ENCODE results near the gene PSAPL1.

PSAPL1 gene

GRCh38 chr4:7398104-7398423, 36.7 kb downstream of the PSAPL1 start:
- in situ Hi-C loops (cut with HindIII; ENCODE audit: low sequenced_read_pairs) = no loop called here

DNA sequence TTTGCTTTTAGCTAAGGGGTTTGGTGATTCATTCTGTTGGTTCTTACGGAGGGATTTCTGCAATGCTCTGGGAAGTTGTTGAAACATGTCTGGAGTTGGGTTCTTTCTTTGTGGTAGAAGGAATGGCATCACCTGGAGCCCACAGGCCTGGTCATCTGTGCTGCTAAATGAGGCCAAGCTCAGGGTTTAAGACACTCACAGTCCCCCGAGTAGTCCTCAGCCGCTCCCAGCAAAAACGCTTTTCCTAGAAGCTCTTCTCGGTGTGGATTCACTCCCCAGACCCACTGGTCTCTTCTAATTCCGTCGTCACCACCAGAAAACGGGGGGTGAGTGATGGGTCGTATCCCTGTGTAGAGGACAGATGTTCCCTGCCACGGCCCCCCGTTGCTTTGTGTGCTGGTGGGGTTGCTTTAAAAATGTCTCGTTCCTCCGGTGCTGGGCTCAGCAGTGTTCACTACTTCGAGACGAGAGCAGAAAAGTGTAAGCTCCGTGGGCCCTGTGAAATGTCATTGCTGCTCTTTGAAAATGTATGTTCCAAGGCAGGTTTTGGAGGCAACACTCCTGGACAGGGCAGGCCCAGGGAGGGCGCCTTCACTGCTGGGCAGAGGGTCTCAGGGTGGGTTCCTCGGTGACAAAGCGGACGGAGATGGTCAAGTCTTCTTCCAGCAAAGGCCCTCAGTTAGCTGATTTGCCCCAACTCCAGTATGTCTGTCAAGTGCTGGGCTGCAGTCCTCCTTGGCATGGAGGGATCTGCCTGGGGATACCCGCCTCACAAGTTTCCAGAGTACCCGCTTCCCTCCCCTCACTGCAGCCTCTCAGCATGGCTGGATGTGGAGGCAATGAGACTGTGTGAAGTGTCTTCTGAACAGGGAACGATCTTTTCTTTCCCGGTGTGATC, 37.3 kb downstream of the PSAPL1 start:
- in situ Hi-C loops (cut with HindIII; ENCODE audit: low sequenced_read_pairs) = no loop called here

- in situ Hi-C loops (cut with HindIII; ENCODE audit: low sequenced_read_pairs) = no loop called here
Measured at GRCh38 chr4:7396186-7396910, 38.4 kb downstream of the PSAPL1 start.

GRCh38 chr4:7395645-7396044, 39.1 kb downstream of the PSAPL1 start:
- in situ Hi-C loops (cut with HindIII; ENCODE audit: low sequenced_read_pairs) = no loop called here

- in situ Hi-C loops (cut with HindIII; ENCODE audit: low sequenced_read_pairs) = no loop called here
Measured at GRCh38 chr4:7394681-7395451, 39.9 kb downstream of the PSAPL1 start.

DNA sequence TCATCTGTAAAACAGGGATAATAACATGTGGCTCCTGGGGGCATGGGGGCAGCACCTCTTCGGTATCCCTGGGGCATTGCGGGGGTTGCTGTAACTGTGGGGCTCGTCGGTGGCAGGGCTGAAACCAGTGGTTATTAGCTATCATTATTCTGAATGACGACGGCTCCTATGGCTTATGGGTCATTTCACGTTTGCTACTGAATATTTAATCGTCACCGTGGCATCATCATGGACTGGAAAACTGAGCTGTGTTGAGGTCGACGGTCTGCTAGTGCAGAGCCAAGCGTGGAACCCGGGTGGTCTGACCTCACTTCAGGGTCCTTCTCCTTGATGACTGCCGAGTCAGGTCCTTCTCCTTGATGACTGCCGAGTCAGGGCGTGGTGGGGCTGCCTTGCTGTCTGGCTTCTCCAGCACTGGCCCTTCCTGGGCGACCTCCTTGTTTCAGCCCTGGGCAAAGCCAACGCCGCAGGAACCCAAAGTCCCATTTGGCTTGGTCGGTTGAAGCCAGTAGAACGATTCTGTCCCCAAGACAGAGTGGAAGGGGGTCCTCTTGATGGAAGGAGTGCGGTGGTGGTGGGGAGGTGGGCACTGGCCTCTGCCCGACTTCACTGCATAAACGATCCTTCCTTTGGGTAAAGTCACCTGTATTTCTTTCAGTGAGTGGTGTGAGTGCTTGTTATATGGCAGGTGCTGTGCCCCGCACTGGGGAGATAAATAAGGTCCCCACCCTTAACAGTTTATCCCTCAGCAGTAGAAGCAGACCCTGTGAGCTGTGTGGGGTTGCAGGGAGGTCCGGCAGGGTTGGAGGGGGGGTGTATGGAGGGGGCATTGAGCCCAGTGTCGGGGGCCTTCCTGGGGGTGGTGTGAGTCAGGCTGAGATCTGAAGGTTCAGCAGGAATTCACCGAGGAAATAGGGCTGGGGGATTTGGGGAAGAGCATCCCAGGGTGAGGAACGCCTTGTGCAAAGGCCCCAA, 40.8 kb downstream of the PSAPL1 start:
- in situ Hi-C loops (cut with HindIII; ENCODE audit: low sequenced_read_pairs) = no loop called here

DNA sequence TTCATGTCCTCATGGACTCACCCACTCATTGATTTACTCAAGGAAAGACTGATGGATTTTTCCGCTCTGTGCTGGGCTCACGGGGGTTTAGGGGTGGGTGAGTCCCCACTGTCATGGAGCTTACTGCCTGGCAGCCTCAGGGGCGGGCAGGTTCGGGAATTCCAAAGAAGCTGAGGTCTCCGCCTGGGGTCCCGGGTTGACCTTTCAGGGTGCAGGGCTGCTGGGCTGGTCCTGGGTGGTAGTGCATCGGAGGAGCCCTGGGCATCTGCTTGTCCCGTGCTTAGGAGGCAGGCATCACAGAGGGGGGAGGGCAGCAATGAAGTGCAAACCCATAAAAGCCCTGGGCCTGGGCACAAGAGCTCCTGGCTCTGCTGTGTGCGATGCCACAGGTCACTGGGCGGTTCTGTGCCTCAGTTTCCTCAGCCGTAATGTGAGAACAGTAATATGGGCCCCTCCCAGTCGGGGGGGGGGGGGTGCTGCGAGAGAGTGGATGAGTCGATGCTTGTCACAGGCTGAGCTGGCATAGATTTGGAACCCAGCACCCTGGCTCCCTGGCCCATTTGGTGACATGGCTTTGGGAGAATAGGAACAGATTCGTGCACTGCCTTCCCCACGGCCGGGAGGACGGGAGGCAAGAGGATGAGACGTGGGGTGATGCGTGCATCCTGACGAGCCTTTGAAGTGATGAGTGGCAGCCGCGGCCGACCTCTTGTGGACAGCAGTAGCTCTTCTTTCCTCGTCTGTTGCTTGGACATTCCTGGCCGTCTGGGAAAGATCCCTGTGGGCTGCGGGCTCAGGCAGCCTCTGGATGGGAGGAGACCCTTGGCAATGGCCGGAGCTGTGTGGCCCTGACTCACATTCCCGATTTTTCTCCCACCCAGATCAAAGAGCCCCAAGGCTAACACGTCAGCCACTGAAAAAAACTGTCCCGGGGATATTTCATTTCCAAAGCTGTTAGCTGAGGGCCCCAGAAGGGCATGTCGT, 42.0 kb downstream of the PSAPL1 start:
- in situ Hi-C loops (cut with HindIII; ENCODE audit: low sequenced_read_pairs) = no loop called here

- in situ Hi-C loops (cut with HindIII; ENCODE audit: low sequenced_read_pairs) = no loop called here
Measured at GRCh38 chr4:7391637-7392437, 42.9 kb downstream of the PSAPL1 start.

- in situ Hi-C loops (cut with HindIII; ENCODE audit: low sequenced_read_pairs) = no loop called here
Measured at GRCh38 chr4:7390906-7391636, 43.7 kb downstream of the PSAPL1 start.

DNA sequence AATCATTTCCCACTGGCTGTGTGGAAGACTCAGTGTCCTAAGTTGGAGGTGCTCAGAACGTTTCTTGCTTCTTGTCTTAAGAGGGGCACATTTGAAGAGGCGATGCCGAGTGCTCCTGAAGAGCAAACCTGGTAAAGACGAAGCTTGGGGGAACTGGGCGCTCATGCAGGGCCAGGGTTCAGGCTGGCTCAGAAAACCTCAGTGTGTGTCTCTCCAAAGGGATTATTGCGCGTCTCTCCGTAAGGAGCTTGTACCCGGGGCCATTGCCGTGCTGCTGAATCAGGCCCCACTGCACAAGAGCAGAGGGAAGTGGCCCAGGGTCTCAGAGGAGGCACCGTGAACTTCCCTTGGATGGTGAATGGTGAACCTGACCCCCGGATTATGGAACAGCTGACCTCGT, 44.4 kb downstream of the PSAPL1 start:
- in situ Hi-C loops (cut with HindIII; ENCODE audit: low sequenced_read_pairs) = no loop called here

GRCh38 chr4:7389719-7390118, 45.0 kb downstream of the PSAPL1 start:
- in situ Hi-C loops (cut with HindIII; ENCODE audit: low sequenced_read_pairs) = no loop called here

DNA sequence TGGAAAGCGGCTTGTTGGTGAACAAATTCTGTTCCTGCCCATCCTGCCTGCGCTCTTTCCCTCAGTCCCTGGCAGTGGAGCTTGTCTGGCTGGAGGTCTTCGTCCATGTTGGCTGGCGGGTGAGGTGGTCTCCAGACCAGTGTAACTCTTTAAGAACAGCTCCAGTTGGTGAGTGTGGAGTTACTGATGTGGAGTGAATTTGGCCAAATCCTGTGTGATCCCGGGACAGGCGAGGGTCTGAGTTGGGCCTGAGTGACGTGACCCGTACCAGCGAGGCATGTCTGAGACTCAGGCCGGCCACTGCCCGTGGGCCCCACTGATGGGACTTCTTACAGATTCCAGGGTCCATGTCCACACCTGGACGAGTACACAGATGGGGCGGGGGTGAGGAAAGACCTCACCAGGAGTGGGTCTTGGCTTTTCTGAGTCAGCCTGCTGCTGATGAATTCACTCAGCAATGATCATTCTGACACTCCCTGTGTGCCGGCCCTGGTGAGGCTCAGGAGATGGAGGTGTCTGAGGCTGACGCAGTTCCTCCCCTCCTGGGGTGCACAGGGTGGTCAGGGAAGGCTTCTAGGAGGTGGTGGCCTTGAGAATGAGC, 45.5 kb downstream of the PSAPL1 start:
- in situ Hi-C loops (cut with HindIII; ENCODE audit: low sequenced_read_pairs) = no loop called here

- in situ Hi-C loops (cut with HindIII; ENCODE audit: low sequenced_read_pairs) = no loop called here
Measured at GRCh38 chr4:7388627-7389026, 46.1 kb downstream of the PSAPL1 start.

- in situ Hi-C loops (cut with HindIII; ENCODE audit: low sequenced_read_pairs) = no loop called here
Measured at GRCh38 chr4:7387925-7388324, 46.8 kb downstream of the PSAPL1 start.

DNA sequence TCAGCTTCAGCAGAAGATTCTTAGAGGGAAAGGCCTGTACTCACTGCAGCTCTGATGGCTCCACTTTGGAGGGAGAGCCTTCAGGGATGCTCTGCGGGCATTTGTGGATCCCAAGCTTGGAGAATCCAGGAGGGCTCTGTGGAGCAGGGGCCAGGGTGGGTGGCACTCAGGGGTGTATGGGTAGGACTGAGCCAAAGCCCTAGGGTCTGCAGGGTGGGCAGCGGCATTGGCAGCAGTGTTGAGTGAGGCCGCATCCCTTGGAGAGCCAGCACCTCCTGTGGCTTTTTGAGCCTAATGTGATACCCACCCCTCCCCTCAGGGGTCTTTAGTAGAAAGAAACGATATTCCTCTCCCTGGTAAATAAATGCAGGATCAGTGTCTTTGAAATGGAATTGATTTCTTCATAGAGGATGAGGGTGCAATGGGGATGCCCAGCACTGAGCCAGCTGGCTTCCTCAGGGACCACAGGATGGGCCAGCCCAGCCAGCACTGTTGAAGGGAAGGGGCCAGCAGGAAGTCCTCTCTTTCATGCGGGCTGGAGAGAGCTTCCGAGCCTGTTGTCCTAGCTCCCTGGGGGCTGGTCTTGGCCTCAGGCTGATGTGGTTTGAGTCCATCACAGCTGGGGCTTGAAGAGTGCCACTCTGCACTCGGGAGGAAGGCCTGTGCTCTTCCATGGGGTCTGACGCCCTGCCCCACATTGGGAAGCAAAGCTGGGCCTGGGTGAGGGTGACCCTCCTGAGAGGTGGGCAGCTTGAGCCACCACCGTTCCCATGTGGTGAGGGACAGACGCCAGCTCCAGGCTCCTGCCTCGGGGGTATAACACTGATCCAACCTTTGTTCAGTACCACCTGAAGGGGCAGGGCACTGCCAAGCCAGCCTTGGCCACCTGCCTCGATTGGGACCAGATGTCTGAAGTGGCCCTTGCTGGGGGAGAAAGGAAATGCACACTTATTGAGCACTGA, 49.5 kb downstream of the PSAPL1 start:
- in situ Hi-C loops (cut with HindIII; ENCODE audit: low sequenced_read_pairs) = no loop called here
